Liver (tissue), 3 donors: Measurements from ENCODE around the gene GNA14.

Source experiments
- CTCF ChIP-seq: fragments of 150-350 bp; IDR thresholded peaks from 2 replicates; pipeline ENCODE4 v1.5.1; 2017; ENCODE audit warnings: improper control_type of control experiment, low read depth, low read length; ENCODE audit not compliant: missing input control
- EGR1 ChIP-seq, 2 donors: IDR thresholded peaks; 2 replicates each; pipeline ENCODE4 v1.6.1; 2016 to 2018; ENCODE audit warnings: antibody characterized with exemption in 2 of 2, low read depth in 2 of 2
- FOXA1 ChIP-seq: IDR thresholded peaks from 2 replicates; pipeline ENCODE4 v1.6.1; 2016; ENCODE audit warnings: antibody characterized with exemption
- GABPA ChIP-seq, 2 donors: IDR thresholded peaks in 1 of 2; conservative IDR thresholded peaks in 1 of 2; 2 replicates each; pipeline ENCODE4 v1.6.1; 2016; ENCODE audit warnings: antibody characterized with exemption in 2 of 2, mild to moderate bottlenecking in 1 of 2, moderate library complexity in 1 of 2
- HNF4A ChIP-seq, 2 donors: conservative IDR thresholded peaks; 2 replicates each; pipeline ENCODE4 v1.6.1; 2016; ENCODE audit warnings: antibody characterized with exemption in 2 of 2, mild to moderate bottlenecking in 2 of 2
- JUND ChIP-seq, 2 donors: IDR thresholded peaks; 2 replicates each; pipeline ENCODE4 v1.6.1; 2016; ENCODE audit warnings: antibody characterized with exemption in 2 of 2
- MAX ChIP-seq: IDR thresholded peaks from 2 replicates; pipeline ENCODE4 v1.6.1; 2016; ENCODE audit warnings: antibody characterized with exemption
- REST ChIP-seq: IDR thresholded peaks from 2 replicates; pipeline ENCODE4 v1.6.1; 2016; ENCODE audit warnings: antibody characterized with exemption, mild to moderate bottlenecking
- RXRA ChIP-seq, 2 donors: IDR thresholded peaks; 2 replicates each; pipeline ENCODE4 v1.6.1; 2017 to 2018; ENCODE audit warnings: antibody characterized with exemption in 2 of 2, mild to moderate bottlenecking in 1 of 2
- SP1 ChIP-seq: IDR thresholded peaks from 2 replicates; pipeline ENCODE4 v1.6.1; 2018; ENCODE audit warnings: antibody characterized with exemption, mild to moderate bottlenecking
- TAF1 ChIP-seq: conservative IDR thresholded peaks from 2 replicates; pipeline ENCODE4 v1.6.1; 2016; ENCODE audit warnings: antibody characterized with exemption, mild to moderate bottlenecking
- YY1 ChIP-seq: IDR thresholded peaks from 2 replicates; pipeline ENCODE4 v1.6.1; 2016; ENCODE audit warnings: antibody characterized with exemption, mild to moderate bottlenecking
- ZBTB33 ChIP-seq: IDR thresholded peaks from 2 replicates; pipeline ENCODE4 v1.6.1; 2016; ENCODE audit warnings: antibody characterized with exemption
- donor health status: healthy.
- donor health status: healthy.

- TF ChIP-seq HNF4A (conservative IDR thresholded peaks at IDR 0.05) (no peak), CTCF (no peak), ZBTB33 (no peak), REST (no peak), TAF1 (no peak), EGR1 (IDR thresholded peaks at IDR 0.05; ENCODE audit: low read depth in 2 of 2) (no peak), YY1 (no peak), JUND (IDR thresholded peaks at IDR 0.05) (no peak), GABPA (IDR thresholded peaks at IDR 0.05 in 1 of 2, conservative IDR thresholded peaks at IDR 0.05 in 1 of 2) (no peak), FOXA1 (no peak), MAX (no peak), SP1 (no peak), RXRA (IDR thresholded peaks at IDR 0.05) (no peak)
Measured at GRCh38 chr9:77497322-77498198, 150.6 kb downstream of the GNA14 start.
